HEK293T (cell line): ENCODE data around the gene ZNF579.

Source experiments
- CTCF ChIA-PET: fragments of 350-600 bp; formaldehyde crosslinking; extraction: SDS; loops from one replicate; lab custom pipeline; 2021; ENCODE audit warnings: antibody characterized with exemption, inconsistent platforms; lab: Yijun Ruan, JAX
- POLR2A ChIA-PET: fragments of 350-600 bp; formaldehyde crosslinking; extraction: SDS; loops from one replicate; lab custom pipeline; 2020; ENCODE audit warnings: antibody characterized with exemption, inconsistent platforms; lab: Yijun Ruan, JAX
- DNase-seq: peaks from one replicate; pipeline ENCODE4 v3.0.0; 2012; ENCODE audit warnings: mixed read lengths; ENCODE audit errors: extremely low spot score
- ARNT ChIP-seq: fragments of 450-650 bp; IDR thresholded peaks from 2 replicates; pipeline ENCODE4 v1.6.1; 2017; ENCODE audit warnings: mild to moderate bottlenecking
- BHLHE40 ChIP-seq: fragments of 450-650 bp; IDR thresholded peaks from 2 replicates; pipeline ENCODE4 v1.6.1; 2016; ENCODE audit warnings: mild to moderate bottlenecking, moderate library complexity, borderline replicate concordance
- CTBP1 ChIP-seq: fragments of 450-650 bp; IDR thresholded peaks from 2 replicates; pipeline ENCODE4 v1.6.1; 2016; ENCODE audit warnings: borderline replicate concordance
- ELF4 ChIP-seq: fragments of 450-650 bp; IDR thresholded peaks from 2 replicates; pipeline ENCODE4 v1.6.1; 2017; ENCODE audit warnings: antibody characterized with exemption
- FOXA1 ChIP-seq: fragments of 450-650 bp; IDR thresholded peaks from 2 replicates; pipeline ENCODE4 v1.6.1; 2016; ENCODE audit warnings: mild to moderate bottlenecking
- FOXK2 ChIP-seq: fragments of 450-650 bp; IDR thresholded peaks from 2 replicates; pipeline ENCODE4 v1.6.1; 2016; ENCODE audit warnings: mild to moderate bottlenecking
- FOXM1 ChIP-seq: fragments of 450-650 bp; IDR thresholded peaks from 2 replicates; pipeline ENCODE4 v1.6.1; 2017; ENCODE audit warnings: mild to moderate bottlenecking, borderline replicate concordance
- HDGF ChIP-seq: fragments of 450-650 bp; IDR thresholded peaks from 2 replicates; pipeline ENCODE4 v1.6.1; 2017; ENCODE audit warnings: antibody characterized with exemption, borderline replicate concordance
- L3MBTL2 ChIP-seq: fragments of 450-650 bp; conservative IDR thresholded peaks from 2 replicates; pipeline ENCODE4 v1.6.1; 2016; ENCODE audit warnings: mild to moderate bottlenecking
- LEF1 ChIP-seq: fragments of 450-650 bp; IDR thresholded peaks from 2 replicates; pipeline ENCODE4 v1.6.1; 2017; ENCODE audit warnings: mild to moderate bottlenecking, borderline replicate concordance
- NFRKB ChIP-seq: fragments of 450-650 bp; IDR thresholded peaks from 2 replicates; pipeline ENCODE4 v1.6.1; 2016; ENCODE audit warnings: mild to moderate bottlenecking, moderate library complexity
- SP1 ChIP-seq: fragments of 450-650 bp; IDR thresholded peaks from 2 replicates; pipeline ENCODE4 v1.6.1; 2017
- SUZ12 ChIP-seq: fragments of 450-650 bp; IDR thresholded peaks from 2 replicates; pipeline ENCODE4 v1.6.1; 2016; ENCODE audit warnings: mild to moderate bottlenecking
- TARDBP ChIP-seq: fragments of 450-650 bp; IDR thresholded peaks from 2 replicates; pipeline ENCODE4 v1.6.1; 2016
- ZNF384 ChIP-seq: fragments of 450-650 bp; IDR thresholded peaks from 2 replicates; pipeline ENCODE4 v1.6.1; 2016
- TF ChIP-seq, protein P1 (sequence below): fragments of 450-650 bp; IDR thresholded peaks from 2 replicates; pipeline ENCODE4 v1.6.1; 2016

ZNF579 gene

DNA sequence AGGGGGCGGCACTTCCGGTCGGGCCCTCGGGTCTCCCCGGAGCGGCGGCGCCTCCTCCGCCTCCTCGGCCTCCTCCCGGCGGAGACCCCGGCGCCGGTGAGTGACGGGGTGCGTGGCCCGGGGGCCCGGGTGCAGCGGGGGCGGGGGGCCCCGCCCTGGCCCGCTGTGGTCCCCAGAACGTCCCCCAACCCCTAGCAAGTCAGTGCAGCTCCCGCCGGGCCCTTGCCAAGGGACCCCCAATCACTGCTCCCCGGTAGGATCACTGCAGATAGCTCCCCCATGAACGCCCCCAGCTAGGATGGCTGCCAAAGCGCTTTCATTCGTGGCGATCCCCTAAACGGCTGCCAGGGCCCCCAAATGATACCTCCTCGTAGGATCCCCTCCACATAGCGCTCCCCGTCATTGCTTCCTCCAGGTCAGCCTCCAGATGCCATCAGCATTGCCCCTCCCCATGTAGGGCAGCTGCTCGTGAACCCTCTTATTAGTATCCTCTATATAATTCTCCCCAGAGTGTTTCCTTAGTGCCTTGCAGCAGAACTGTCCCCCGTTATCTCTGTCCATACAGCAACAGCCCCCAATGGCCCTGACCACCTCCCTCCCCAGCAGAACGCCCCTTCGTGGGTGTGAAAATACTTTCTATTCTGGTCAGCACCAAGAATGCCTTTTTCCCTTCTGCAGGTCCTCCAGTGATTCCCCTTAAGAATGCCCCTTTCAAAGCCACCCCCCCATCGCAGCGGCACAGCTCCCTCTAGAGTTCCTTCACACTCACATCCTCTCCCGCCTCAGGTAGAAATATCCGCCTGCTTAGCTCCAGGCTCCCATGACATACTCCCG, 25.2 kb upstream of the ZNF579 start, which contains the start of gene ZNF865:
Gene ZNF865, plus strand, starts transcription at position 11 of the 834 bp plus-strand sequence. CDS start 7,972 bp downstream, outside the sequence.
- TF ChIP-seq ZNF384 (no peak), ELF4 (no peak), CTBP1 (no peak), FOXM1 (no peak), ARNT (no peak), LEF1 (no peak), L3MBTL2 (peak; percentile 83), TARDBP (no peak)
- CTCF ChIA-PET, result interaction anchor here (0.5 to 2.8 kb wide), 10 partner anchors 12 to 1207 kb away, joined by 3 to 9 read pairs (median 4); partner anchors contain the start of gene ZNF784
- peak; percentile 70 for DNase-seq
- POLR2A ChIA-PET, result interaction anchor here (0.7 to 3.2 kb wide), 13 partner anchors 13 to 89 kb away, joined by 3 to 24 read pairs (median 3); partner anchors contain the start of genes ZNF579 and ZNF784

DNA sequence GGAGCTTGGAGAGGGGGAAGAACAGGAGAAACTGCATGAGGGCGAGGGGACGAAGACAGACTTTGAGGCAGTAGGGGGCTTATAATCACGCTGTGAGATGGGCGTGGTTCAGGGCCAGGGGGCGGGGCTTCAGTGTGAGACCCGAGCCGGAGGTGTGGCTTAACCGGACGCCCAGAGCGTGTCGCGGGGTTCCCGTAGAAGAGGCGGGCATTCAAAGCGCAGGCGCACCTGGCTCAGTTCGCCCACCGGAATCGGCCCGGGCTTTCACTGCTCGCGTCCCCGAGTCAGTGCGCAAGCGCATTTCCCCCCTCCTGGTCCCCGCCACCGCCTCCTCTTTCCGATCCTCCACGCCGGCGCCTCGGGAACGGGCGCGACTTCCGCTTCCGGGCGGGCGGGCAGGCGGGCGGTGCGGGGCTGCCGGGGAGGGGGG, 24.6 kb upstream of the ZNF579 start:
- peak; percentile 93 for DNase-seq
- ChIA-PET POLR2A (interaction anchor here (0.6 to 3.2 kb wide), 9 partner anchors 14 to 934 kb away, joined by 3 to 24 read pairs (median 6); partner anchors contain the start of genes ZNF579 and ZNF784), CTCF (interaction anchor here (0.5 to 2.8 kb wide), 6 partner anchors 12 to 1207 kb away, joined by 3 to 9 read pairs (median 4); partner anchors contain the start of gene ZNF784)
- peak; percentile 76 for TF ChIP-seq L3MBTL2
- no peak for TF ChIP-seq NFRKB

DNA sequence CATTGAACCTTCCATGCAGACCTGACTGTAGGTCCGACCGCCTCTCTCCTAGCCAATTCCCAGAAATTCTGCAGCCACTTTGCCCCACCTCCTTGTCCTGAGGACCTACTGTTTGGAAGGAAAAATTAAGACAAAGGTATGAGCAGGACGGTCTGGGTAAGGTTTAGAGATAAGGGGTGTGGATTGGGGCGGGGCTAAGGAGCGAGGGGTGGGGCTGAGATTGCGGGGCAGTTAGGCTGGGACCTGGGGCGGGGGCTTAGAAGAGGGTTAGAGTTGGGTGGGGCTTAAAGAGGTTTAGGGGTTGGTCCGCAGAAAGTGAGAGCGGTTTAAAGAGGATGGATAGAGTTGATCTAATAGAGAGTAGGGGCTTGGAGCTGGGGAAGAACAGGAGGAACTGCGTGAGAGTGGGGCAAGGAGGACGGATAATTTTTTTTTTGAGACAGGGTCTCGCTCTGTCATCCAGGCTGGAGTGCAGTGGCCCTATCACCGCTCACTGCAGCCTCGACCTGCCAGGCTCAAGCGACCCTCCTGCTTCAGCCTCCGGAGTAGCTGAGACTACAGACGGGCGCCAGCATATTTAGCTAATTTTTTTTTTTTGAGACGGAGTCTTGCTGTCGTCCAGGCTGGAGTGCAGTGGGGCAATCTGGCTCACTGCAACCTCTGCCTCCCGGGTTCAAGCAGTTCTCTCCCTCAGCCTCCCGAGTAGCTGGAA, 23.1 kb upstream of the ZNF579 start:
- TF ChIP-seq, protein P1, sequence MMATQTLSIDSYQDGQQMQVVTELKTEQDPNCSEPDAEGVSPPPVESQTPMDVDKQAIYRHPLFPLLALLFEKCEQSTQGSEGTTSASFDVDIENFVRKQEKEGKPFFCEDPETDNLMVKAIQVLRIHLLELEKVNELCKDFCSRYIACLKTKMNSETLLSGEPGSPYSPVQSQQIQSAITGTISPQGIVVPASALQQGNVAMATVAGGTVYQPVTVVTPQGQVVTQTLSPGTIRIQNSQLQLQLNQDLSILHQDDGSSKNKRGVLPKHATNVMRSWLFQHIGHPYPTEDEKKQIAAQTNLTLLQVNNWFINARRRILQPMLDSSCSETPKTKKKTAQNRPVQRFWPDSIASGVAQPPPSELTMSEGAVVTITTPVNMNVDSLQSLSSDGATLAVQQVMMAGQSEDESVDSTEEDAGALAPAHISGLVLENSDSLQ, result no peak
- TF ChIP-seq HDGF, result no peak
- no peak for TF ChIP-seq L3MBTL2
- no peak for TF ChIP-seq FOXM1
- POLR2A ChIA-PET, result interaction anchor here (0.5 to 3.2 kb wide), 7 partner anchors 17 to 195 kb away, joined by 3 to 24 read pairs (median 5); partner anchors contain the start of genes ZNF579, ZNF580 and ZNF784
- DNase-seq, result no peak
- CTCF ChIA-PET, result interaction anchor here (0.6 to 2.8 kb wide), 2 partner anchors 51 to 136 kb away, joined by 6 to 9 read pairs; no protein-coding TSS in a partner anchor

DNA sequence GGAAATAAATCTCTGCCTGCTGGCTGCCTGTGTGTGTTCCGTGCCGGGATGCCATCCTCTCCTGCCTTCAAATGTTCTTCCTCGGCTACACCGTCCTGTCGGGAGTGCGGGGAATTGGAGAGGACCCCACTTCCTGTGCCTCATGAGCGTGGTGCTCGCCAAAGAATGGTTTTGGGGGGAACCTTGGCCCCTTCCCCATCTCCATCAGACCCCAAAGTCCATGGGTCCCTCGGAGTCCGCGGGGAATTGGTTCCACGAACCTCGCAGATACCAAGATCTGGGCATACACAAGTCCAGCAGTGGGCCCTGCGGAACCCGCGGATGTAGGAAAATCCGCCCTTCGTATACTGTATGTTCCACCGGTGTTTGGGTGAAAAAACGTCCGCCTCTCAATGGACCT, 22.5 kb upstream of the ZNF579 start:
- ChIA-PET POLR2A (no interaction called here), CTCF (no interaction called here)
- TF ChIP-seq L3MBTL2 (no peak), ARNT (no peak), FOXM1 (no peak), FOXA1 (no peak), TARDBP (no peak), CTBP1 (no peak), SP1 (no peak), ZNF384 (no peak)
- TF ChIP-seq, protein P1, result no peak
- DNase-seq, result no peak

DNA sequence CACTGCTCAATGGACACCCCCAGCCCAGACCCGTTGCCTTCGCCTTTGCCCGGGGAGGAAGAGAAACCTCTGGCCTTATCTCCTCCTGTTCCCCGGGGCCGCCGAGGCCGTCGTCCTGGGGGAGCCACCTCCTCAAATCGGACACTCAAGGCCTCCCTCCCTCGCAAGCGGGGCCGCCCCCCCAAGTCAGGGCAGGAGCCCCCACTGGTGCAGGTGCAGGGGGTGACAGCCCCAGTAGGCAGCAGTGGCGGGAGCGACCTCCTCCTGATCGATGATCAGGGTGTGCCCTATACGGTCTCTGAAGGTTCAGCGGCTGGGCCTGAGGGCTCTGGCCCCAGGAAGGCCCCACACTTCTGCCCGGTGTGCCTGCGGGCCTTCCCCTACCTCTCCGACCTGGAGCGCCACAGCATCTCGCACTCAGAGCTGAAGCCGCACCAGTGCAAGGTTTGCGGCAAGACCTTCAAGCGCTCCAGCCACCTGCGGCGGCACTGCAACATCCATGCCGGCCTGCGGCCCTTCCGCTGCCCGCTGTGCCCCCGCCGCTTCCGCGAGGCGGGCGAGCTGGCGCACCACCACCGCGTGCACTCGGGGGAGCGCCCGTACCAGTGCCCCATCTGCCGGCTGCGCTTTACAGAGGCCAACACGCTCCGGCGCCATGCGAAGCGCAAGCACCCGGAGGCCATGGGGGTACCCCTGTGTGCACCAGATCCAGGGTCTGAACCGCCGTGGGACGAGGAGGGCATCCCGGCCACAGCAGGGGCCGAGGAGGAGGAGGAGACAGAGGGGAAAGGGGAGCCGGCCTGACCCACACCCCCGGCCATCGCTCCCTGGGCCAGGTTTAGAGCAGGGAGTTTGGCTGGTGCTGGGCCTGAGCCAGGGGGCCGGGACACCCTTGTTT, 21.7 kb upstream of the ZNF579 start:
- POLR2A ChIA-PET, result interaction anchor here (1.4 kb wide), 1 partner anchor 23 kb away, joined by 3 read pairs; the partner anchor contains the start of gene ZNF784

DNA sequence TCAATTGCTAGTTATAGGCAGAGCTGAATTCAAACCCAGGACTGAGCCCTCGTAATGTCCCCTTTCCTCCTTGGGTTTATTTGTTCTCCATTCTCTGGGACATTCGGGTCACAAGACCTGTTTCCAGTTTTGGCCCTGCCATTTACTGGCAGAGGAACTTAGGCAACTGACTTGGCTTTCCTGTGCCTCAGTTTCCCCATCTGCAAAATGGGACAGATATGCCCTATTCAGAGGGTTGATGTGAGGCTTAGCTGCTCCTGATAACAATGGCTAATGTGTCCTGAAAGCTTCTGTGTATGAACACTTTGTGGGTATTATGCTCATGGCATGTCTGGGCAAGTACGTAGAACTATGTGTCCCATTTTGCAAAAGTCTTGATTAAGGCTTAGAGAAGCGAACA, 20.4 kb upstream of the ZNF579 start:
- CTCF ChIA-PET, result interaction anchor here (0.6 kb wide), 1 partner anchor 15 kb away, joined by 3 read pairs; no protein-coding TSS in a partner anchor
- no peak for TF ChIP-seq FOXK2
- no peak for TF ChIP-seq ZNF384
- no peak for TF ChIP-seq FOXM1
- no peak for TF ChIP-seq SUZ12
- no peak for TF ChIP-seq FOXA1
- TF ChIP-seq BHLHE40, result no peak
- TF ChIP-seq L3MBTL2, result no peak
- TF ChIP-seq, protein P1, result no peak
- TF ChIP-seq CTBP1, result no peak
- TF ChIP-seq ARNT, result no peak
- TF ChIP-seq NFRKB, result no peak
- no peak for TF ChIP-seq TARDBP
- no peak for TF ChIP-seq LEF1
- no peak for TF ChIP-seq ELF4
- TF ChIP-seq HDGF, result no peak
- POLR2A ChIA-PET, result interaction anchor here (1.4 kb wide), 1 partner anchor 24 kb away, joined by 3 read pairs; the partner anchor contains the start of gene ZNF784
- no peak for DNase-seq

More for the DNA sequence above, 21.7 kb upstream of the ZNF579 start:
- TF ChIP-seq HDGF (no peak), ARNT (no peak), LEF1 (no peak)
- CTCF ChIA-PET, result no interaction called here
- DNase-seq, result no peak
